PC-3 (cell line): ENCODE results near the gene PLK3. TPM values are rescaled to one million over a fixed set of nuclear protein-coding genes. Genes with fewer than 3 reads are reported as not detected.

ENCODE experiments used
- ATAC-seq: fragments of 200-7000 bp; cut with Tn5 transposase; 2 replicates; pipeline ENCODE4 v1.9.1; 2020; ENCODE audit warnings: mild to moderate bottlenecking, moderate library complexity
- BruUV-seq: library from RNA; stranded (reverse); fragments of 400-500 nt; replicated peaks from 2 replicates; lab custom pipeline; 2021; lab: Mats Ljungman, UMichigan
- CTCF ChIA-PET: fragments of 300-600 bp; sonication (Branson Sonifier 250); formaldehyde crosslinking; loops from one replicate; lab custom pipeline; 2022; ENCODE audit warnings: antibody characterized with exemption; lab: Charles Lee
- POLR2A ChIA-PET: fragments of 300-600 bp; sonication (Branson Sonifier 250); formaldehyde crosslinking; loops from one replicate; lab custom pipeline; 2022; ENCODE audit warnings: antibody characterized with exemption; ENCODE audit not compliant: unreplicated experiment; lab: Charles Lee
- DNase-seq: peaks from one replicate; pipeline ENCODE4 v3.0.0-alpha.2; 2015
- H2AFZ ChIP-seq: fragments of 300-600 bp; sonication (generic); 2 replicates; pipeline ENCODE4 v1.6.0; 2016; ENCODE audit warnings: antibody characterized with exemption, low read length
- H3F3A ChIP-seq: fragments of 300-600 bp; sonication (generic); one replicate; pipeline ENCODE4 v1.6.0; 2017; ENCODE audit warnings: antibody characterized with exemption, low read length, control low read depth, mild to moderate bottlenecking; ENCODE audit not compliant: unreplicated experiment
- H3K27ac ChIP-seq: fragments of 300-600 bp; sonication (generic); 2 replicates; pipeline ENCODE4 v1.5.1; 2016; ENCODE audit warnings: mild to moderate bottlenecking, low read length
- H3K27me3 ChIP-seq: fragments of 300-600 bp; sonication (generic); 2 replicates; pipeline ENCODE4 v1.6.1; 2016; ENCODE audit warnings: low read length, mixed read lengths
- H3K36me3 ChIP-seq: fragments of 300-600 bp; sonication (generic); 2 replicates; pipeline ENCODE4 v1.6.1; 2016; ENCODE audit warnings: low read depth, mixed run types, low read length, mixed read lengths
- H3K4me1 ChIP-seq: fragments of 300-600 bp; sonication (generic); 2 replicates; pipeline ENCODE4 v1.5.1; 2016; ENCODE audit warnings: low read length; ENCODE audit not compliant: insufficient read depth
- H3K4me2 ChIP-seq: fragments of 300-600 bp; sonication (generic); 2 replicates; pipeline ENCODE4 v1.6.0; 2016; ENCODE audit warnings: low read length
- H3K4me3 ChIP-seq: fragments of 300-600 bp; sonication (generic); 2 replicates; pipeline ENCODE4 v1.5.1; 2016; ENCODE audit warnings: mild to moderate bottlenecking, low read length, mixed read lengths
- H3K79me2 ChIP-seq: fragments of 300-600 bp; sonication (generic); 2 replicates; pipeline ENCODE4 v1.6.1; 2017; ENCODE audit warnings: low read length, mixed read lengths
- H3K9ac ChIP-seq: fragments of 300-600 bp; sonication (generic); 2 replicates; pipeline ENCODE4 v1.6.0; 2016; ENCODE audit warnings: mild to moderate bottlenecking, low read length
- H3K9me2 ChIP-seq: fragments of 300-600 bp; sonication (generic); replicated peaks from 2 replicates; pipeline ENCODE4 v1.6.1; 2016; ENCODE audit warnings: mixed run types, low read length, mixed read lengths
- H3K9me3 ChIP-seq: fragments of 300-600 bp; sonication (generic); 2 replicates; pipeline ENCODE4 v1.6.1; 2016; ENCODE audit warnings: low read length, mixed read lengths
- H4K20me1 ChIP-seq: fragments of 300-600 bp; sonication (generic); 2 replicates; pipeline ENCODE4 v1.6.1; 2016; ENCODE audit warnings: low read length, mixed read lengths
- EZH2 ChIP-seq: fragments of 300-600 bp; sonication (generic); IDR thresholded peaks from one replicate; pipeline ENCODE4 v1.6.1; 2017; ENCODE audit warnings: antibody characterized with exemption, mild to moderate bottlenecking, low read length; ENCODE audit not compliant: unreplicated experiment
- EZH2phosphoT487 ChIP-seq: fragments of 300-600 bp; sonication (generic); IDR thresholded peaks from 2 replicates; pipeline ENCODE4 v1.6.1; 2018; ENCODE audit warnings: mild to moderate bottlenecking, antibody characterized with exemption, low read length, borderline replicate concordance
- intact Hi-C: fragments of 100-400 bp; cut with micrococcal nuclease; formaldehyde crosslinking; loops from 2 replicates; pipeline ENCODE4 v1.9.0; 2023
- total RNA-seq: library from RNA; depleted of rRNA; stranded (reverse); fragments of >200 nt; gene quantifications from 2 replicates; pipeline ENCODE4 v1.2.3, GENCODE V29; 2014
- TF ChIP-seq, protein P1 (sequence below): fragments of 300-600 bp; sonication (generic); conservative IDR thresholded peaks from 2 replicates; pipeline ENCODE4 v1.5.1; 2017; ENCODE audit warnings: antibody characterized with exemption, low read depth, mild to moderate bottlenecking, low read length

Gene PLK3
- total RNA-seq, 1 experiment from 2014 or later, result 44.0 TPM

DNA sequence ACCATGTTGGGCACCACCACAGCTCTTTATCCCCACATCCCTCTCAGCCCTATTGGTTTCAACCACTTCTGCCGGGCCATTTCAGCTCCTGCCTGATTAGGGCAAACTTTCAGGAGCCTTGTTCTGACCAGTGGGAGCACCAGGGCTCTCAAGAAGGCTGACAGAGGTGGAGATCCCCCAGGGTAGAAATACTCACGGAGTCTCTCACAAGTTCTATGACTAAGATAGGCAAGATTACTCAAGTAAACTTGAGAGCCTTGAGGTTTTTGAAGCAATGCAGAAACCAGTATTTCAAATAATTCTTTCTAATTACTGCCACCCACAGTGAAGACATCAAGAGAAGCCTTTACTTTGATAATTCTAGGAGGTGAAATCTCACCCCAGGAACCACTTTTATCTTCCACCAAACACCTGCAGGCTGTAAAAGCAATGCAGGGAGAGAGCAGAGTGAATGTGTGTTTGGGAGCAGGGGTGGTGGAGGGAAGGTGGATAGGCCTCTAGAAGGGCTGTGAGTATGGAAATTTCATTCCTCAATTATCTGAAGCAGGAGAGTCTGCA is 49.5 kb downstream of the PLK3 start:
- BruUV-seq, result no TSS peak
- no peaks in the 10 kb centered on the region; the same call in 1 of the 2 replicates for H3K36me3 ChIP-seq
- H2AFZ ChIP-seq, result no peak overlapping the region
- H3K79me2 ChIP-seq, result no peaks in the 10 kb centered on the region
- H3F3A ChIP-seq, result no peaks in the 10 kb centered on the region
- no peaks in the 10 kb centered on the region for H3K9me3 ChIP-seq
- H3K4me2 ChIP-seq, result no peak overlapping the region
- CTCF ChIA-PET, result no interaction called here
- TF ChIP-seq, protein P1, sequence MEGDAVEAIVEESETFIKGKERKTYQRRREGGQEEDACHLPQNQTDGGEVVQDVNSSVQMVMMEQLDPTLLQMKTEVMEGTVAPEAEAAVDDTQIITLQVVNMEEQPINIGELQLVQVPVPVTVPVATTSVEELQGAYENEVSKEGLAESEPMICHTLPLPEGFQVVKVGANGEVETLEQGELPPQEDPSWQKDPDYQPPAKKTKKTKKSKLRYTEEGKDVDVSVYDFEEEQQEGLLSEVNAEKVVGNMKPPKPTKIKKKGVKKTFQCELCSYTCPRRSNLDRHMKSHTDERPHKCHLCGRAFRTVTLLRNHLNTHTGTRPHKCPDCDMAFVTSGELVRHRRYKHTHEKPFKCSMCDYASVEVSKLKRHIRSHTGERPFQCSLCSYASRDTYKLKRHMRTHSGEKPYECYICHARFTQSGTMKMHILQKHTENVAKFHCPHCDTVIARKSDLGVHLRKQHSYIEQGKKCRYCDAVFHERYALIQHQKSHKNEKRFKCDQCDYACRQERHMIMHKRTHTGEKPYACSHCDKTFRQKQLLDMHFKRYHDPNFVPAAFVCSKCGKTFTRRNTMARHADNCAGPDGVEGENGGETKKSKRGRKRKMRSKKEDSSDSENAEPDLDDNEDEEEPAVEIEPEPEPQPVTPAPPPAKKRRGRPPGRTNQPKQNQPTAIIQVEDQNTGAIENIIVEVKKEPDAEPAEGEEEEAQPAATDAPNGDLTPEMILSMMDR, result no peak
- TF ChIP-seq EZH2 (no peak), EZH2phosphoT487 (no peak)
- no peaks in the 10 kb centered on the region for H3K4me1 ChIP-seq
- H3K4me3 ChIP-seq, result no peak overlapping the region
- POLR2A ChIA-PET, result no interaction called here
- no peak for ATAC-seq
- H4K20me1 ChIP-seq, result no peaks in the 10 kb centered on the region
- no peaks in the 10 kb centered on the region for H3K9me2 ChIP-seq
- no peak overlapping the region for H3K9ac ChIP-seq
- no peak overlapping the region for H3K27ac ChIP-seq
- no peaks in the 10 kb centered on the region for H3K27me3 ChIP-seq
- DNase-seq, result no peak
- intact Hi-C loops, result no loop called here

DNA sequence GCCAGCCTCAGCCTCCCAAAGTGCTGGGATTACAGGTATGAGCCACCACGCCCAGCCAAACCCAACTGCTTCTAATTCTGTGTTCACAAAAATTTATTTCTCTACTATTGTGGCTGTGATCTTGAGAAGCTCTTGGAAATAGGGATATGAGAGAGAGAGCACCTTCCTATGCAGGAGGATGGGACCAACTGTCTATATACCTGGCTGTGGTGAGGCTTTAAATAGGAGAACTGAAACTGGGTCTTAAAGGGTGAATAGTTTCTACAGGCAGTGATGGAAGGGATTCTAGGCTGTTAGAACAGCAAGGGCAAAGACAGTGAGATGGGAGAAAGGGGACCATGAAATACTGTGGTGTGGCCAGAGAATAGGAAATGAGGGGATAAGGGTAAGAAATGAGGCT is 51.1 kb downstream of the PLK3 start:
- Histone ChIP-seq H3K4me3 (no peak overlapping the region), H3F3A (no peaks in the 10 kb centered on the region), H2AFZ (no peak overlapping the region), H3K9ac (no peak overlapping the region), H4K20me1 (no peaks in the 10 kb centered on the region), H3K4me2 (no peak overlapping the region), H3K27ac (no peak overlapping the region), H3K27me3 (no peaks in the 10 kb centered on the region), H3K9me2 (no peaks in the 10 kb centered on the region), H3K4me1 (no peaks in the 10 kb centered on the region), H3K36me3 (peaks cover 4% of the 10 kb centered on the region; the same call in 1 of the 2 replicates), H3K9me3 (no peaks in the 10 kb centered on the region), H3K79me2 (no peaks in the 10 kb centered on the region)
- ATAC-seq (no peak), DNase-seq (no peak)
- TF ChIP-seq, protein P1, result no peak
- no peak for TF ChIP-seq EZH2phosphoT487
- TF ChIP-seq EZH2, result no peak
- CTCF ChIA-PET, result no interaction called here
- intact Hi-C loops, result no loop called here
- POLR2A ChIA-PET, result no interaction called here
- no TSS peak for BruUV-seq

GRCh38 chr1:44853201-44853600 is 53.0 kb downstream of the PLK3 start:
- ChIA-PET POLR2A (no interaction called here), CTCF (interaction anchor here (0.6 kb wide), 1 partner anchor 351 kb away, joined by 4 read pairs; no protein-coding TSS in a partner anchor)
- no peak for DNase-seq
- Histone ChIP-seq H3F3A (no peaks in the 10 kb centered on the region), H4K20me1 (no peaks in the 10 kb centered on the region), H2AFZ (no peak overlapping the region), H3K27me3 (no peaks in the 10 kb centered on the region), H3K4me3 (no peak overlapping the region), H3K27ac (no peak overlapping the region), H3K4me2 (no peak overlapping the region), H3K79me2 (no peaks in the 10 kb centered on the region), H3K9me3 (no peaks in the 10 kb centered on the region), H3K9me2 (no peaks in the 10 kb centered on the region), H3K36me3 (peaks cover 6% of the 10 kb centered on the region; the same call in 1 of the 2 replicates), H3K9ac (no peak overlapping the region), H3K4me1 (no peaks in the 10 kb centered on the region)
- BruUV-seq, result no TSS peak
- no peak for ATAC-seq
- no peak for TF ChIP-seq EZH2
- TF ChIP-seq, protein P1, result no peak
- TF ChIP-seq EZH2phosphoT487, result no peak
- intact Hi-C loops, result no loop called here
